ENCODE data around the gene PDZK1. TPM values are rescaled to one million over a fixed set of nuclear protein-coding genes. Genes with fewer than 3 reads are reported as not detected.
"Not testable (repeated sequence)": the region's sequence is repeated elsewhere in the genome, so short reads cannot be mapped to it uniquely, and the experiment has no call there.

Gene PDZK1
- polyA plus RNA-seq, 6 donors from 2014 or later = 0.17 to 0.41 (median 0.25) TPM; not detected in 2

DNA sequence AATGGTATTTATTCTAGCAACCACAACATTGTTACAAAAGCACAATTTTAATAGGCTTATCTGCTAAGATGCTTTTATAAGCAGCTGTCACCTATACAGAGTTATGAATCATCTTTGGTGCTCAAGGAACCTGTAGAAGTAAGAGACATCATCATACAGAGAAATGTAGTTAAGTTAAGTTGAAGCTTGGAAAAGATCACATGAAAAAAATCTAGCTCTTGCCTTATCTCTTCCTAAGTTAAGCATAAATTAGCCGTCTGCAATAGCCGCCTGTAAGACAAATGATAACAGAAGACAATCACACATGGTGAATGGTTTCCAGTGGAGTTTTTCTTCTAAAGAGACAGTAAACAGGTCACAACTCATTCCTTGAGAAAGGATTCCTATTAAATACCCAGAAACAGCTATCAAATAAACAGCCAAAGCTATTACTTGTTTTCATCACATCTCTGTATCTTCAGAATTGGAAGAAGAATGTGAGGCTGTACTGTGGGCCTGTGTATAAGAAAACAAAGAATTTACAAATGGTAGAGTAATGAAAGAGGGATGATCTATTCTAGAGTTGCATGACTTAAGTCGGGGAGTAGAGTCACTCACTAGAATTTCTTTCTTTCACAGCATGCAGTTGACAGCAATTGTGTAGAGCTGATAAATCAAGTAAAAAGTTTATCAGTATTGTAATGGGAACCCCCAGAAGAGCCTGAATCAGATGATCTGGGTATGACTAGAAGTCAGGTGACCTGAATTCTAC is 36.0 kb downstream of the PDZK1 start:
- not testable (repeated sequence) for H3K4me3 Mint-ChIP-seq; H3K36me3 Mint-ChIP-seq; H3K27ac Mint-ChIP-seq; H3K27me3 Mint-ChIP-seq; ATAC-seq (ENCODE audit: low read depth in 2 of 2); H3K9me3 Mint-ChIP-seq; DNase-seq
- H3K4me1 Mint-ChIP-seq = peaks cover 0 to 17% (median 7%) of the 10 kb centered on the region in 3 donors

DNA sequence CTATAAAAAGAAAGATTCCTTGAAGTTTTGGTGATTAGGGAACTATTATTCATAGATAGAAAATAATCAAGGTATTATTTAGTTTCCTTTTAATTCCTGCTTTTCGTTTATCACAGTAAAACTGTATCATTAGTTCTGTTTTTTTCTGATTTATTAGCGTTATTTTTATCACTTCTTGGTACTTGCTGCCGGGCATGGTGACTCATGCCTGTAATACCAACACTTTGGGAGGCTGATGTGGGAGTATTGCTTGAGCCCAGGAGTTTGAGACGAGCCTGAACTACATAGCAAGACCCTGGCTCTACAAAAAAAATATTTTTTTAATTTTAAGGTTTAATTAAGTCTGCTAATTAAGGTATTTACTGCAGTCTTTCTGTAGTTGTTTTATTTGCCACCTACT is 42.2 kb downstream of the PDZK1 start:
- not testable (repeated sequence) for DNase-seq; ATAC-seq (ENCODE audit: low read depth in 2 of 2); H3K4me3 Mint-ChIP-seq; H3K9me3 Mint-ChIP-seq; H3K27ac Mint-ChIP-seq; H3K27me3 Mint-ChIP-seq; H3K4me1 Mint-ChIP-seq; H3K36me3 Mint-ChIP-seq

DNA sequence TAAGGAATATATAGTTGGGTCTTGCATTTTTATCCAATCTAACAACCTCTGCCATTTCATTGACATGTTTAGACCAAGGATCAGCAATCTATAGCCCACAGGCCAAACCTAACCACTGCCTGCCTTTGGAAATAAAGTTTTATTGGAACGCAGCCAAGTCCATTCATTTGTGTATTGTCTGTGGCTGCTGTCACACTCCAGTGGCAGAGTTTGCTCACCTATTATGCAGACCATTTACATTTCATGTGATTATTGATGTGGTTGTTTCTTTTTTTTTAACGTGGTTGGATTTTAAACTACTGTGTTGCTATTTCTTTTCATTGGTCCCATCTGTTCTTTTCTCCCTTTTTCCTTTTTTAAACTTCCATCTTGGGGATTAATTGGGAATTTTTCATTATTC is 44.7 kb downstream of the PDZK1 start:
- not testable (repeated sequence) for H3K9me3 Mint-ChIP-seq; H3K36me3 Mint-ChIP-seq; H3K4me3 Mint-ChIP-seq; DNase-seq; H3K4me1 Mint-ChIP-seq; H3K27me3 Mint-ChIP-seq; H3K27ac Mint-ChIP-seq; ATAC-seq (ENCODE audit: low read depth in 2 of 2)

DNA sequence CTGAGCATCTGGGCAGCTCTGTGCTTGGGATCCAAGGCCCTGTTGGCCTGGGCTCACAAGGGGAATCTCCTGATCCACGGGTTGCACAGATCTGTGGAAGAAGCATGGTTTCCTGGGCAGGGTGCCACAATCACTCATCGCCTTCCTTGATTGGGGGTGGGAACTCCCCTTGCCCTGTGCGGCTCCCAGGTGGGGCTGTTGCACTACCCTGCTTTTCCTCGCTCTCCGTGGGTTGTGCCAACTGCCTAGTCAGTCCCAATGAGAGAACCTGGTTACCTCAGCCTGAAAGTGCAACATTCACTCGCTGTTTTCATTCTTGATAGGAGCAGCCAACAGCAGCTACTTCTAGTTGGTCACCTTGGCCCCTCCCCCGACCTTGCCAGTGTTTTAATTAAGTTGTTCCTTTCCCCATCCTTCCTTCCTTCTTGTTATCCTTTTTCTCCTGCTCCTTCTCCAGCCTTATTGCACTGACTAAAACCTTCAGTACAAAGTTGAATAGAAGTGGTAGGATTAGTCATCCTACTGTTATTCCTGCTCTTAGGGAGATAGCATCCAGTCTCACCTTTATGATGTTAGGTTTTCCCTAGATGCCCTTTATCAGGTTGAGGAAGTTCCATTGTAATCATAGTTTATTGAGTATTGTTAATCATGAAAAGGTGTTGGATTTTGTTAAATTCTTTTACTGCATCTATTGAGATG is 50.8 kb downstream of the PDZK1 start:
- H3K27ac Mint-ChIP-seq; H3K4me3 Mint-ChIP-seq; DNase-seq; H3K4me1 Mint-ChIP-seq; ATAC-seq (ENCODE audit: low read depth in 2 of 2); H3K27me3 Mint-ChIP-seq; H3K9me3 Mint-ChIP-seq; H3K36me3 Mint-ChIP-seq: not testable (repeated sequence)

DNA sequence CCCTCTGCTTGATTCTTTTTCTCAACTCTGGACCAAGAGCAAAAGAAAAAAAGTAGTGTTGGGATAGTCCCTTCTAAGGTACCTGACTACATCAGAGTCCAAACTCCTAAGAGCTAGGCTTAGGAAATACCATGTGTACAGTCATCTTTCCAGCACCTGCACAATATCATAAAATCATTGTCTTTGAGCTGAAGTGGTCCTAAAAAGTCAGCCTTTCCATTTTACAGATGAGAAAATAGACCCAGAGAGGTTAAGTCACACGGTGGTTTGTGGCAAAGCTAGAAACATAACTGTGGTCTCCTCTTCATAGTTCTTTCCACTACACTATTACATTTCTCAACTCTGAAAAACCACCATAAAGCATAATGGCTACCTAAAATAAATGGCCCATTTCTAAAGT is 63.2 kb downstream of the PDZK1 start:
- not testable (repeated sequence) for ATAC-seq (ENCODE audit: low read depth in 2 of 2); H3K27me3 Mint-ChIP-seq; H3K9me3 Mint-ChIP-seq; H3K4me3 Mint-ChIP-seq; DNase-seq; H3K27ac Mint-ChIP-seq; H3K36me3 Mint-ChIP-seq; H3K4me1 Mint-ChIP-seq

DNA sequence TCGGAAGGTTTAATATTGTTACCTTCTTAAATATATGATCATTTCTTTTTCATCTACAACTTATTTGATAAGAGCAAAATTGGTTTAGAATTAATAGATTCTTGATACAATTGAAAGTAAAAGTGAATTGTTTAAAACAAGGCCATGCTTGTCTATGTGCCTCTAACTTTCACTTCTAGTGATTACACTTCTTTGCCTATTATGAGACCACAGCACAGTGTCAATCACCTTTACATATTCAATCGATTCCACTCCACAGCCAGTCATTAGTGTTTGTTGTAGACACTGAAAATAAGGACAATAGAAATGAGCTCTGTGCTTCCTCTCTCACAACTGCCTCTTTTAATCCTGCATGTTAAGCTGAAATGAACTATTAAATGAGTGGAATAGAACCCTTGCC is 65.3 kb downstream of the PDZK1 start:
- H3K36me3 Mint-ChIP-seq; H3K4me1 Mint-ChIP-seq; H3K27me3 Mint-ChIP-seq; H3K27ac Mint-ChIP-seq; DNase-seq; ATAC-seq (ENCODE audit: low read depth in 2 of 2); H3K4me3 Mint-ChIP-seq; H3K9me3 Mint-ChIP-seq: not testable (repeated sequence)

DNA sequence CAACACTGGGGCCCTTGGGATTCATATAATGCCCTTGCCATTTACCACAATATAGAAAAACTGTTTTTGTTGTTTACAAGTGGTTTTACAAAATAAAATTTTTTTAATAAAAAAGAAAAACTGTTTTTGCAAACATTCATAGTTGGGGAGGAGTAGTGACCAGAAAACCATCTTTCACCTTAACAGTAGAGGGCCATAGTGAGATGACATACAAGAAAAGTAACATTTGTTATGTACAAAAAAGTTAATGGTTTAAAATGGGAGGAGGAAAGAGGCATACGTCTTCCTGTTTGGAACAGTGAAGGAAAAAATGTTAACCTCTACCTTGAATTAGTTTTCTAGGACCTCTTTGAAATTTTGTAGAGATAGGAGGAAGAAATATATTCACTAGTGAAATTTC is 70.9 kb downstream of the PDZK1 start:
- DNase-seq; H3K4me1 Mint-ChIP-seq; H3K9me3 Mint-ChIP-seq; H3K4me3 Mint-ChIP-seq; H3K27ac Mint-ChIP-seq; ATAC-seq (ENCODE audit: low read depth in 2 of 2); H3K36me3 Mint-ChIP-seq; H3K27me3 Mint-ChIP-seq: not testable (repeated sequence)

DNA sequence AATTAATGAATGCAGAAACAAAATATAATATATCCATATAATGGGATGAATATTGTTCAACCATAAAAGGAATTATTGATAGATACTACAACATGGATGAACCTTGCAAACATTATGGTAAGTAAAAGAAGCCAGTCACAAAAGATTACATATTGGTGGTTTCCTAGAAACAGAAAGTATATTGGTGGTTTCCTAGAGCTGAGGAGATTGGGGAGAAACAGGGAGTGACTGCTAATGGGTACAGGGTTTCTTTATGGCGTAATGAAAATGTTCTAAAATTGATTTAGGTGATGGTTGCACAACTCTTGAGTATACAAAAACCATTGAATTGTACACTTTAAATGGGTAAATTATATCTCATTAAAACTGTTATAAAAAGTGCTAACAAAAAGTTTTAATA is 85.0 kb downstream of the PDZK1 start:
- not testable (repeated sequence) for H3K27ac Mint-ChIP-seq; DNase-seq; H3K27me3 Mint-ChIP-seq; H3K9me3 Mint-ChIP-seq; H3K4me1 Mint-ChIP-seq; ATAC-seq (ENCODE audit: low read depth in 2 of 2); H3K36me3 Mint-ChIP-seq; H3K4me3 Mint-ChIP-seq

Other genes with a start within 250 kb of the PDZK1 start
- 10 to 100 TPM in 4 of 6 donors, 1 to 10 TPM in 2; 3.0 to 25.0 (median 17.3) TPM for gene GPR89A, start 99.4 kb downstream of the PDZK1 start, polyA plus RNA-seq (ENCODE audit: low read depth in 6 of 6)
- gene CD160, start 12.1 kb upstream of the PDZK1 start, polyA plus RNA-seq (ENCODE audit: low read depth in 6 of 6) = under 1 TPM in 5 of 6 donors, not detected in 1; 0.24 to 0.86 (median 0.51) TPM
- gene RNF115, start 116.7 kb upstream of the PDZK1 start, polyA plus RNA-seq (ENCODE audit: low read depth in 6 of 6) = 1 to 10 TPM; 4.0 to 6.8 (median 4.6) TPM
- 100 to 1,000 TPM in 1 of 6 donors, 10 to 100 TPM in 5; 47.6 to 114 (median 63.3) TPM for gene POLR3C, start 116.8 kb upstream of the PDZK1 start, polyA plus RNA-seq (ENCODE audit: low read depth in 6 of 6)
- gene NUDT17, start 138.3 kb upstream of the PDZK1 start, polyA plus RNA-seq (ENCODE audit: low read depth in 6 of 6) = 1 to 10 TPM in 5 of 6 donors, under 1 TPM in 1; 0.26 to 5.9 (median 2.9) TPM
- gene PIAS3, start 151.7 kb upstream of the PDZK1 start, polyA plus RNA-seq (ENCODE audit: low read depth in 6 of 6) = 10 to 100 TPM in 3 of 6 donors, 1 to 10 TPM in 3; 9.2 to 17.0 (median 10.9) TPM
- gene ANKRD35, start 178.5 kb upstream of the PDZK1 start, polyA plus RNA-seq (ENCODE audit: low read depth in 6 of 6) = not detected
- under 1 TPM in 1 of 6 donors, not detected in 5; 0.20 TPM for gene ITGA10, start 202.7 kb upstream of the PDZK1 start, polyA plus RNA-seq (ENCODE audit: low read depth in 6 of 6)
- gene PEX11B, start 211.3 kb upstream of the PDZK1 start, polyA plus RNA-seq (ENCODE audit: low read depth in 6 of 6) = 10 to 100 TPM; 37.9 to 50.8 (median 49.6) TPM
- gene RBM8A, start 220.1 kb upstream of the PDZK1 start, polyA plus RNA-seq (ENCODE audit: low read depth in 6 of 6) = 100 to 1,000 TPM; 140 to 220 (median 158) TPM

Data from naive B cell (primary cell).